GM19324 (cell line): ENCODE measurements around the gene MAGI2.
"Not testable (repeated sequence)": the region's sequence is repeated elsewhere in the genome, so short reads cannot be mapped to it uniquely, and the experiment has no call there.

ENCODE experiments used
- ATAC-seq: cut with Tn5 transposase; IDR thresholded peaks from one replicate; pipeline ENCODE4 v1.9.1; 2021; ENCODE audit warnings: mild to moderate bottlenecking, moderate library complexity; ENCODE audit not compliant: unreplicated experiment, low FRiP score

MAGI2 gene

GRCh38 chr7:78985509-78985908 lies 468.0 kb downstream of the MAGI2 start:
- no peak for ATAC-seq

- ATAC-seq: no peak
Observed at GRCh38 chr7:78983483-78983882, 470.0 kb downstream of the MAGI2 start.

GRCh38 chr7:78970440-78970916 lies 483.0 kb downstream of the MAGI2 start:
- no peak for ATAC-seq

GRCh38 chr7:78968951-78969350 lies 484.5 kb downstream of the MAGI2 start:
- no peak for ATAC-seq

GRCh38 chr7:78967561-78967960 lies 485.9 kb downstream of the MAGI2 start:
- ATAC-seq: not testable (repeated sequence)

GRCh38 chr7:78967046-78967445 lies 486.4 kb downstream of the MAGI2 start:
- ATAC-seq: no peak

GRCh38 chr7:78959477-78959876 lies 494.0 kb downstream of the MAGI2 start:
- no peak for ATAC-seq

- no peak for ATAC-seq
Observed at GRCh38 chr7:78955329-78955728, 498.1 kb downstream of the MAGI2 start.

- no peak for ATAC-seq
Observed at GRCh38 chr7:78953726-78954363, 499.6 kb downstream of the MAGI2 start.

- no peak for ATAC-seq
Observed at GRCh38 chr7:78953090-78953489, 500.4 kb downstream of the MAGI2 start.

- no peak for ATAC-seq
Observed at GRCh38 chr7:78939669-78940068, 513.8 kb downstream of the MAGI2 start.

- ATAC-seq: no peak
Observed at GRCh38 chr7:78924581-78924980, 528.9 kb downstream of the MAGI2 start.

GRCh38 chr7:78912781-78913180 lies 540.7 kb downstream of the MAGI2 start:
- ATAC-seq: no peak

- ATAC-seq: no peak
Observed at GRCh38 chr7:78906735-78907134, 546.7 kb downstream of the MAGI2 start.

- no peak for ATAC-seq
Observed at GRCh38 chr7:78905436-78905835, 548.0 kb downstream of the MAGI2 start.

GRCh38 chr7:78904983-78905382 lies 548.5 kb downstream of the MAGI2 start:
- ATAC-seq: no peak

- ATAC-seq: no peak
Observed at GRCh38 chr7:78901566-78901965, 551.9 kb downstream of the MAGI2 start.

- ATAC-seq: no peak
Observed at GRCh38 chr7:78900806-78901205, 552.7 kb downstream of the MAGI2 start.

- no peak for ATAC-seq
Observed at GRCh38 chr7:78895393-78895792, 558.1 kb downstream of the MAGI2 start.

- ATAC-seq: no peak
Observed at GRCh38 chr7:78879206-78879605, 574.3 kb downstream of the MAGI2 start.

GRCh38 chr7:78873117-78873516 lies 580.4 kb downstream of the MAGI2 start:
- ATAC-seq: no peak

- no peak for ATAC-seq
Observed at GRCh38 chr7:78864339-78864738, 589.1 kb downstream of the MAGI2 start.

GRCh38 chr7:78863281-78863680 lies 590.2 kb downstream of the MAGI2 start:
- no peak for ATAC-seq
